B cell (primary cell): ENCODE data around the gene RIPOR3. TPM values are rescaled to one million over a fixed set of nuclear protein-coding genes. Genes with fewer than 3 reads are reported as not detected.
"Not testable (repeated sequence)": the region's sequence is repeated elsewhere in the genome, so short reads cannot be mapped to it uniquely, and the experiment has no call there.

ENCODE experiments used
- ATAC-seq: fragments of 200-7000 bp; cut with Tn5 transposase; one replicate; pipeline ENCODE4 v1.10.0; 2021; ENCODE audit warnings: low read depth, mild to moderate bottlenecking, moderate number of reproducible peaks, moderate library complexity
- CTCF ChIA-PET: fragments of 350-600 bp; sonication (Branson Sonifier 250); formaldehyde crosslinking; loops from one replicate; lab custom pipeline; 2021; ENCODE audit warnings: antibody characterized with exemption, inconsistent platforms; lab: Charles Lee
- POLR2A ChIA-PET: fragments of 350-600 bp; sonication (Branson Sonifier 250); formaldehyde crosslinking; loops from one replicate; lab custom pipeline; 2021; ENCODE audit warnings: antibody characterized with exemption; lab: Charles Lee
- DNase-seq: peaks from one replicate; pipeline ENCODE4 v3.0.0; 2013
- H2AFZ ChIP-seq: 2 replicates; pipeline ENCODE4 v1.6.1; 2012; ENCODE audit warnings: mild to moderate bottlenecking, low read depth, low read length; ENCODE audit not compliant: insufficient read depth, poor library complexity, severe bottlenecking
- H3K27ac ChIP-seq, 2 donors: 1 replicate in 1 of 2; 2 replicates in 1 of 2; pipeline ENCODE4 v1.5.1; 2012 to 2013; ENCODE audit warnings: low read length in 2 of 2, mild to moderate bottlenecking in 2 of 2, moderate library complexity in 1 of 2
- H3K27me3 ChIP-seq, 4 experiments: fragments of 200-600 bp in 1 of 4; sonication (generic) in 1 of 4; replicated peaks in 1 of 4; 1 replicate in 2 of 4; 2 replicates in 2 of 4; pipeline versions ENCODE4 v1.6.1 to v1.7.0; 2013 to 2016; ENCODE audit warnings: low read length in 3 of 4, mild to moderate bottlenecking in 2 of 4, mixed read lengths in 1 of 4, moderate library complexity in 1 of 4; ENCODE audit not compliant: insufficient read depth in 4 of 4, control insufficient read depth in 3 of 4; ENCODE audit errors: control extremely low read depth in 1 of 4
- H3K36me3 ChIP-seq, 2 experiments: replicated peaks in 1 of 2; 1 replicate in 1 of 2; 2 replicates in 1 of 2; pipeline versions ENCODE4 v1.6.1 to v1.7.1; 2013; ENCODE audit warnings: low read length in 1 of 2; ENCODE audit not compliant: insufficient read depth in 2 of 2, control insufficient read depth in 1 of 2; ENCODE audit errors: control extremely low read depth in 1 of 2, extremely low read depth in 1 of 2
- H3K4me1 ChIP-seq, 2 donors: fragments of 200-600 bp in 1 of 2; sonication (generic) in 1 of 2; 1 replicate in 1 of 2; 2 replicates in 1 of 2; pipeline versions ENCODE4 v1.5.1 to v1.6.1; 2013 to 2017; ENCODE audit warnings: low read length in 2 of 2; ENCODE audit not compliant: control insufficient read depth in 2 of 2, insufficient read depth in 2 of 2
- H3K4me2 ChIP-seq: replicated peaks from 2 replicates; pipeline ENCODE3; 2012; ENCODE audit warnings: mild to moderate bottlenecking, low read depth, low read length; ENCODE audit not compliant: poor library complexity, severe bottlenecking
- H3K4me3 ChIP-seq, 5 experiments: fragments of 200-600 bp in 1 of 5; sonication (generic) in 1 of 5; 1 replicate in 3 of 5; 2 replicates in 2 of 5; pipeline versions ENCODE4 v1.5.1 to v1.7.0; 2011 to 2016; ENCODE audit warnings: low read length in 4 of 5, mild to moderate bottlenecking in 4 of 5, low read depth in 2 of 5, control low read depth in 1 of 5, moderate library complexity in 1 of 5; ENCODE audit not compliant: insufficient read depth in 1 of 5; ENCODE audit errors: control extremely low read depth in 1 of 5, extremely low read depth in 1 of 5
- H3K79me2 ChIP-seq: fragments of 200-600 bp; sonication (generic); one replicate; pipeline ENCODE4 v1.6.0; 2016; ENCODE audit warnings: low read length; ENCODE audit not compliant: control insufficient read depth, insufficient read depth
- H3K9ac ChIP-seq: fragments of 200-600 bp; sonication (generic); 2 replicates; pipeline ENCODE4 v1.6.1; 2017; ENCODE audit warnings: mild to moderate bottlenecking, low read length, moderate library complexity
- H3K9me3 ChIP-seq, 3 donors: one replicate each; pipeline versions ENCODE4 v1.6.1 to v1.7.1; 2013; ENCODE audit warnings: low read length in 2 of 3; ENCODE audit not compliant: control insufficient read depth in 2 of 3, insufficient read depth in 1 of 3; ENCODE audit errors: control extremely low read depth in 1 of 3
- H4K20me1 ChIP-seq: 2 replicates; pipeline ENCODE4 v1.6.0; 2012; ENCODE audit warnings: mild to moderate bottlenecking, low read length; ENCODE audit not compliant: insufficient read depth, control insufficient read depth, poor library complexity, severe bottlenecking
- H3K27ac Mint-ChIP-seq: one replicate; pipeline ENCODE4 v1.8.0; 2021; ENCODE audit warnings: mixed read lengths
- H3K27me3 Mint-ChIP-seq: one replicate; pipeline ENCODE4 v1.8.0; 2021; ENCODE audit warnings: mixed read lengths
- H3K4me1 Mint-ChIP-seq: one replicate; pipeline ENCODE4 v1.8.0; 2021; ENCODE audit warnings: mixed read lengths
- H3K4me3 Mint-ChIP-seq: one replicate; pipeline ENCODE4 v1.8.0; 2021; ENCODE audit warnings: mixed read lengths
- H3K9me3 Mint-ChIP-seq: one replicate; pipeline ENCODE4 v1.8.0; 2022; ENCODE audit warnings: mixed read lengths; ENCODE audit not compliant: insufficient read depth
- EZH2 ChIP-seq: IDR thresholded peaks from 2 replicates; pipeline ENCODE4 v1.6.1; 2012; ENCODE audit warnings: borderline replicate concordance, low read depth, mild to moderate bottlenecking, moderate library complexity, low read length; ENCODE audit not compliant: insufficient read depth, poor library complexity, severe bottlenecking
- WGBS: methylation state at CpG from one replicate; pipeline ENCODE4 v1.1.5; 2013; ENCODE audit warnings: missing lambda C conversion rate; ENCODE audit not compliant: insufficient coverage; 5-methylcytosine and 5-hydroxymethylcytosine counted together
- intact Hi-C: fragments of 100-400 bp; cut with micrococcal nuclease; formaldehyde crosslinking; loops from one replicate; pipeline ENCODE4 v1.10.0; 2022
- polyA plus RNA-seq: library from polyadenylated mRNA; depleted of rRNA; stranded (reverse); fragments of >200 nt; gene quantifications from 2 replicates; pipeline ENCODE4 v1.2.3, GENCODE V29; 2012
- total RNA-seq, 2 donors: library from RNA; stranded (reverse); fragments of 120-200 nt in 1 of 2; gene quantifications; 1 replicate in 1 of 2; 2 replicates in 1 of 2; pipeline versions ENCODE4 v1.2.3 to v1.2.4, GENCODE V29; 2013 to 2022
- TF ChIP-seq, protein P1 (sequence below): fragments of 200-600 bp; IDR thresholded peaks from one replicate; pipeline ENCODE4 v1.8.0; 2022; ENCODE audit warnings: antibody characterized with exemption, mild to moderate bottlenecking

Gene RIPOR3
- total and polyA plus RNA-seq, 2 donors (not counting 1 experiment from before 2014, with no cell fraction given) = 0.09 to 0.27 TPM

DNA sequence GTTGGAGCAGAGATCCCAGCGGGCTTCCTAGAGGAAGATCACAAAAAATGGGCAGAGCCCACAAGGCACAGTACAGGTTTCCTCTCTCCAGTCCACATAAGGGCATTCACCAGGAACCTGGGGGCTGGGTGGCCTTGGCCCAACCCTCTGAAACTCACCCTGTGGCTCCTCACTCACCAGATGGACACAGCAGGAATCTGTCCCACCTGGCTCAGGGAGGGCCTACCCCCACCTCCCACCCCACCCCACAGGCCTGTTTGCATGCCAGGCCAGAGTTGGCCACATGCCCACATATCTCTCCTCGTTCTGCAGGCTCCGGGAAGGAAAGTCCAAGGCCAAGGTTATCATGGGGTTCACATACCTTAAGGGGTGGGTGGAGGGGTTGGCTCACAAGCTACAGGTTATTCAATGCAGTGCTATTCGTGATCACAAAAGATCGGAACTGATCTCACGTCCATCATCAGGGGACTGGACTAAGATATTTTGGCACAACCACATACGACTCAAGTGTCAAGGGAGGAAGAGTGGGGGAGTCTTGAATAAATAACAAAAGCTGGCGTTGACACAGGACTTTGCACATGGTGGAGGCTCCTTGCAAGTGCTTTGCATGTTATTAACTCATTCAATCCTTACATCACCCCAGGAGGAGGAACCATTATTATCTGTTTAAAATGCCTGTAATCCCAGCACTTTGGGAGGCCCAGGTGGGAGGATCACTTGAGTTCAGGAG is 13.0 kb downstream of the RIPOR3 start:
- Histone ChIP-seq H3K36me3 (no peaks in the 10 kb centered on the region), H3K27me3 (peaks cover 0 to 3% (median 0%) of the 10 kb centered on the region in 4 experiments), H3K79me2 (no peaks in the 10 kb centered on the region), H4K20me1 (no peaks in the 10 kb centered on the region), H3K4me1 (no peaks in the 10 kb centered on the region), H3K4me3 (no peak overlapping the region), H3K4me2 (no peak overlapping the region), H2AFZ (no peak overlapping the region), H3K9ac (no peak overlapping the region), H3K27ac (no peak overlapping the region), H3K9me3 (no peaks in the 10 kb centered on the region)
- H3K4me3 Mint-ChIP-seq = no peak overlapping the region
- ATAC-seq = no peak
- DNase-seq = no peak
- peaks cover 8% of the 10 kb centered on the region for H3K27me3 Mint-ChIP-seq
- H3K4me1 Mint-ChIP-seq = no peaks in the 10 kb centered on the region
- CTCF ChIA-PET = no interaction called here
- no peak for TF ChIP-seq EZH2
- TF ChIP-seq, protein P1, sequence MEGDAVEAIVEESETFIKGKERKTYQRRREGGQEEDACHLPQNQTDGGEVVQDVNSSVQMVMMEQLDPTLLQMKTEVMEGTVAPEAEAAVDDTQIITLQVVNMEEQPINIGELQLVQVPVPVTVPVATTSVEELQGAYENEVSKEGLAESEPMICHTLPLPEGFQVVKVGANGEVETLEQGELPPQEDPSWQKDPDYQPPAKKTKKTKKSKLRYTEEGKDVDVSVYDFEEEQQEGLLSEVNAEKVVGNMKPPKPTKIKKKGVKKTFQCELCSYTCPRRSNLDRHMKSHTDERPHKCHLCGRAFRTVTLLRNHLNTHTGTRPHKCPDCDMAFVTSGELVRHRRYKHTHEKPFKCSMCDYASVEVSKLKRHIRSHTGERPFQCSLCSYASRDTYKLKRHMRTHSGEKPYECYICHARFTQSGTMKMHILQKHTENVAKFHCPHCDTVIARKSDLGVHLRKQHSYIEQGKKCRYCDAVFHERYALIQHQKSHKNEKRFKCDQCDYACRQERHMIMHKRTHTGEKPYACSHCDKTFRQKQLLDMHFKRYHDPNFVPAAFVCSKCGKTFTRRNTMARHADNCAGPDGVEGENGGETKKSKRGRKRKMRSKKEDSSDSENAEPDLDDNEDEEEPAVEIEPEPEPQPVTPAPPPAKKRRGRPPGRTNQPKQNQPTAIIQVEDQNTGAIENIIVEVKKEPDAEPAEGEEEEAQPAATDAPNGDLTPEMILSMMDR = no peak
- intact Hi-C loops = no loop called here
- 82% methylated on average over 7 of the region's 8 CpGs for WGBS
- no peak overlapping the region for H3K27ac Mint-ChIP-seq
- POLR2A ChIA-PET = no interaction called here
- no peaks in the 10 kb centered on the region for H3K9me3 Mint-ChIP-seq

DNA sequence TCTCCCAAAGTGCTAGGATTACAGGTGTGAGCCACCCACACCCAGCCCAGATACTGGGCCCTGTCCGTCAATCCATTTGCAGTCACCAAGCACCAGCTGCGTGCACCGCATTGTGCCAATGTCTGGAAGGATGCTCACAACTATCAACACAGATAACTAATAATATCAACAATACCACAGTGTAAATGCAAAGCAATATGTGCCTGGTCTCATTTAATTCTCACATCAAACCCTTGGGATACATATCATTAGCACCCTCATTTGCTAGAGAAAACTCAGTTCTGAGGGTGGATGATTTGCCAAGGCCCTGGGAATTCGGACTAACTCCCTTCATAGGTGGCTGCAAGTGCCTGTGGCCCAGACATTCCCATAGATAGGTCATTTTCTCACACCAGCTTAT is 14.5 kb downstream of the RIPOR3 start:
- Histone ChIP-seq H3K4me1 (no peaks in the 10 kb centered on the region), H3K27me3 (peaks cover 0 to 3% (median 0%) of the 10 kb centered on the region in 4 experiments), H3K36me3 (no peaks in the 10 kb centered on the region), H4K20me1 (no peaks in the 10 kb centered on the region), H3K4me2 (no peak overlapping the region), H3K27ac (no peak overlapping the region), H3K9me3 (no peaks in the 10 kb centered on the region), H3K4me3 (no peak overlapping the region), H2AFZ (no peak overlapping the region), H3K79me2 (no peaks in the 10 kb centered on the region), H3K9ac (no peak overlapping the region)
- ATAC-seq (no peak), DNase-seq (no peak)
- intact Hi-C loops = no loop called here
- Mint-ChIP-seq H3K27ac (no peak overlapping the region), H3K27me3 (peaks cover 8% of the 10 kb centered on the region), H3K4me1 (no peaks in the 10 kb centered on the region), H3K4me3 (no peak overlapping the region), H3K9me3 (no peaks in the 10 kb centered on the region)
- CTCF ChIA-PET = no interaction called here
- WGBS = 97% methylated on average over 4 of the region's 4 CpGs
- POLR2A ChIA-PET = no interaction called here
- no peak for TF ChIP-seq EZH2
- TF ChIP-seq, protein P1 = no peak

DNA sequence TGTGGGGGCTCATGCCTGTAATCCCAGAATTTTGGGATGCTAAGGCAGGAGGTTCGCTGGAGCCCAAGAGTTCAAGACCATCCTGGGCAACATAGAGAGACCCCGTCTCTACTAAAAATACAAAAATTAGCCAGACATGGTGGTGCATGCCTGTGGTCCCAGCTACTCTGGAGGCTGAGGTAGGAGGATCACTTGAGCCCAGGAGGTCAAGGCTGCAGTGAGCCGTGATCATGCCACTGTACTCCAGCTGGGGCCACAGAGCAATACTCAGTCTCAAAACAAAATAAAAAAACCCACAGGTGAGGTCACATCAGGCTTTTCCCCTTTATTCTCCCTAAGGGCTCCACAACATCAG is 15.0 kb downstream of the RIPOR3 start:
- H3K4me1 ChIP-seq, H2AFZ ChIP-seq, H3K27me3 ChIP-seq, CTCF ChIA-PET, intact Hi-C loops, H3K4me3 ChIP-seq, H3K9me3 Mint-ChIP-seq, H3K4me3 Mint-ChIP-seq, DNase-seq, H3K4me1 Mint-ChIP-seq, H3K9me3 ChIP-seq, ATAC-seq, H3K79me2 ChIP-seq, POLR2A ChIA-PET, H3K27ac Mint-ChIP-seq, H3K9ac ChIP-seq, H3K4me2 ChIP-seq, H3K27ac ChIP-seq, H3K36me3 ChIP-seq, H4K20me1 ChIP-seq: not testable (repeated sequence)
- H3K27me3 Mint-ChIP-seq = peaks cover 11% of the 10 kb centered on the region
- whole genome bisulfite sequencing = no CpG with 5 or more reads among the region's 3 CpGs
